ENCODE results near the gene ROR1. TPM values are rescaled to one million over a fixed set of nuclear protein-coding genes. Genes with fewer than 3 reads are reported as not detected.

The ROR1 gene
- total and polyA plus RNA-seq, 2 of the 4 experiments (the other 2 are of a cell fraction): 4.4 to 10.0 TPM

- Histone ChIP-seq H3K9me3 (ENCODE audit: control insufficient read depth, insufficient read depth, low read length) (no peaks in the 10 kb centered on the region), H3K27ac (ENCODE audit: insufficient read depth, low read length) (no peak overlapping the region), H4K5ac (ENCODE audit: low read depth, low read length) (no peak overlapping the region), H3K56ac (ENCODE audit: extremely low read depth, insufficient read depth, low read length) (no peak overlapping the region), H2BK15ac (ENCODE audit: low read depth, low read length) (no peak overlapping the region), H3K23ac (ENCODE audit: low read depth, low read length) (no peak overlapping the region), H2AFZ (replicated peaks; ENCODE audit: low read length, poor library complexity) (no peak overlapping the region), H2BK120ac (ENCODE audit: low read depth, low read length) (no peak overlapping the region), H4K20me1 (ENCODE audit: insufficient read depth, low read length) (no peaks in the 10 kb centered on the region), H2AK5ac (ENCODE audit: low read depth, low read length) (no peak overlapping the region), H3K9ac (ENCODE audit: low read depth, low read length) (no peak overlapping the region), H3K4ac (ENCODE audit: low read depth, low read length) (no peak overlapping the region), H2BK20ac (ENCODE audit: low read depth, low read length) (no peak overlapping the region), H4K8ac (ENCODE audit: low read depth in 2 of 2, low read length in 2 of 2) (no peak overlapping the region), H3K4me2 (ENCODE audit: low read depth, low read length) (no peak overlapping the region), H4K91ac (ENCODE audit: insufficient read depth, low read depth, low read length) (no peak overlapping the region), H3K4me1 (ENCODE audit: control insufficient read depth, insufficient read depth, low read length) (no peaks in the 10 kb centered on the region), H3K36me3 (ENCODE audit: control insufficient read depth, insufficient read depth, low read length) (no peaks in the 10 kb centered on the region), H3K79me1 (ENCODE audit: low read depth in 1 of 2, low read length in 2 of 2) (no peaks in the 10 kb centered on the region), H3K9me1 (ENCODE audit: insufficient read depth, low read length) (no peaks in the 10 kb centered on the region), H2AK9ac (replicated peaks; ENCODE audit: low read depth, low read length, poor library complexity) (no peak overlapping the region), H2BK5ac (ENCODE audit: low read depth, low read length, poor library complexity, severe bottlenecking) (no peak overlapping the region), H3K4me3 (ENCODE audit: insufficient read depth, low read depth, low read length) (no peak overlapping the region), H3K14ac (replicated peaks; ENCODE audit: low read depth, low read length) (no peak overlapping the region), H3K18ac (ENCODE audit: low read depth, low read length) (no peak overlapping the region), H3K27me3 (ENCODE audit: control insufficient read depth, insufficient read depth, low read length) (no peaks in the 10 kb centered on the region)
- ChIA-PET CTCF (interaction anchor here (0.9 kb wide), 1 partner anchor 531 kb away, joined by 3 read pairs; no protein-coding TSS in a partner anchor), POLR2A (ENCODE audit: unreplicated experiment) (no interaction called here)
- no peak for ATAC-seq (ENCODE audit: low read depth)
- TF ChIP-seq USF2 (IDR thresholded peaks at IDR 0.05; ENCODE audit: low read depth, low read length): no peak
- no peak for TF ChIP-seq CHD1 (IDR thresholded peaks at IDR 0.05; ENCODE audit: low read depth, low read length)
- no peak for DNase-seq
- intact Hi-C loops (cut with micrococcal nuclease) (no loop called here), dilution Hi-C loops (cut with HindIII; ENCODE audit: low sequenced_read_pairs, unreplicated experiment) (no loop called here), in situ Hi-C loops (cut with MboI; ENCODE audit: low sequenced_read_pairs) (no loop called here)
- WGBS, 2 experiments (ENCODE audit: extremely low coverage in 2 of 2, insufficient read length in 1 of 2): 56% methylated on average over 3 of the region's 8 CpGs; no CpG with 5 or more reads in 1 of the 2 experiments
- no TSS peak for BruUV-seq (replicated peaks)
Measured at GRCh38 chr1:64194168-64195080, 420.6 kb downstream of the ROR1 start.
